Kidney capillary endothelial cell (primary cell): ENCODE data around the gene ZC3H7B.

ENCODE experiments used
- DNase-seq: peaks from one replicate; pipeline ENCODE4 v3.0.0-alpha.2; 2018; ENCODE audit warnings: low spot score

Gene ZC3H7B

DNA sequence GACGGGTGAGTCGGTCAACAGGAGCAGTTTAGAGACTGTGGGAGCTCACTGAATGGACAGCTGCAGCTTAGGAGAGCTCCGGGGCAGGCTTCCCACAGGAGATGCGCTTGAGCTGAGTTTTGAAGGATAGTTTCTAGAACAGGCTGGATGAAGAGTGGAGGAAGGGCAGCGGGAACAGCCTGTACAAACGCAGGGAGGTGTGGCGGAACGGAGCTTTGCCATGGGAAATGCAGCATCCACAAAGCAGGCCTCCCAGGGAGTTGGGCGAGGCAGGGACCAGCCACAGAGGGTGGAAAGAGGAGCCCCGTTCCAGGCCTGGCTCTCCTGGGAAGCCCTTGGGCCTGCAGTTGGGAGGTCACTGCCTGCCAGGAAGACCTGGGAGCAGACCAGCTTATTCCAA, 53.7 kb downstream of the ZC3H7B start:
- no peak for DNase-seq

- no peak for DNase-seq
These were observed 54.6 kb downstream of the ZC3H7B start for GRCh38 chr22:41355895-41356294.

DNA sequence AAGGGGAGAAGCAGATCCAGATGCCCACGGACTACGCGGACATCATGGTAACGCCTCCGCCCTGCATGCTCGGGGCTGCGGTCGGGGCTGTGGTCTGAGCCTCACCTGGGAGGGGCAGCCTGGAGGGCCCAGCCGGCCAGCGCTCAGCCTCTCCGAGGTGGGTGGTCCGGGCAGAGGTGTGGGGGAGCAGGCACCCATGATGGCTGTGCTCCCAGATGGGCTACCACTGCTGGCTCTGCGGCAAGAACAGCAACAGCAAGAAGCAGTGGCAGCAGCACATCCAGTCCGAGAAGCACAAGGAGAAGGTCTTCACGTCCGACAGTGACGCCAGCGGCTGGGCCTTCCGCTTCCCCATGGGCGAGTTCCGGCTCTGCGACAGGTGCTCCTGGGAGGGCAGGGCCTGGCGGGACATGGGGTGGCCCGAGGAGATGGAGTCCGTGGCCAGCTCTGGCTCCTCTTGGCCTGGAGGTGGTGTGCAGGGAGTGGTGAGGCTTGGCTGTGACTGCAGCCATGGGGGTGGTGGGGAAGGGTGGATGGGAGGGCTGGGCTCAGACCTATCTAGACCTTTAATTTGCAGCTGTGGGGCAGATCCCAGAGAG, 55.2 kb downstream of the ZC3H7B start:
- DNase-seq = no peak

GRCh38 chr22:41357191-41357590, 55.9 kb downstream of the ZC3H7B start:
- DNase-seq = no peak

DNA sequence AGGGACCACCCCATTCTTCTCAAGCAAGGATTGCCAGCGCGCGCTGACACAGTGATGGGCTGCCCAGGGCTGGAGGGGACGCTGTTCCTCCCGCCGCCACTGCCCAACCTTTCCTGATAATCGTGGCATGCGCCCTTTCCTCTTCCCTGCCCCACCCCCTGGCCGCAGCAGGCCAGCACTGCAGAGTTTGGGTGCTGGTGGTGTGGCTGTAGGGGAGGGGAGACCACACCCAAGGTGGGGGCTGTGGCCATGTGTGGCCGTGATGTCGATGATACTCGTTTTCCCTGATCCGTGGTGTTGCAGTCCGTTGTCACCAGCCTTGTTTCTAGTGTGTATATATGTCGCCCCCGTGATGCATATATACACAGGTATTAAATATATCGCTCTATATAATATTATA, 57.6 kb downstream of the ZC3H7B start:
- no peak for DNase-seq

GRCh38 chr22:41359376-41359775, 58.1 kb downstream of the ZC3H7B start:
- no peak for DNase-seq

DNA sequence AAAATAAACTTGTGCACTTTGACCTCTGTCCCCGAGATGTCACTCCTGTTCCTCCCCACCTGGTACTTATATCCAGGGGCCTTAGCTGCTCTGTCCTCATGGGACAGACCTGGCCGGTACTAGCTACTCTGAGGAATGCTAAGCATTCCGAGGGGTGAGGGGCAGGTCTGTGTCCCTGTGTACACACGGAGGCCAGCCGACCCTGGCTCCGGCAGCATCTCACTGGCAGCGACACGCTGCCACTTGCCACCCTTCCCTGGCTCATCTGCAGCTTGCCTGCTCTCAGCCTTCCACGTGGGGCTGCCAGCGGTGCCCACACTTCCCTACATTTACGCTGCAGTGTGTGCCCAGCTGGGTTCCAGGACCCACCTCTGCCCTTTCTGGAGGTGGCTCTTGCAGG, 58.8 kb downstream of the ZC3H7B start:
- no peak for DNase-seq

- no peak for DNase-seq
These were observed 60.5 kb downstream of the ZC3H7B start for GRCh38 chr22:41361716-41362310.

DNA sequence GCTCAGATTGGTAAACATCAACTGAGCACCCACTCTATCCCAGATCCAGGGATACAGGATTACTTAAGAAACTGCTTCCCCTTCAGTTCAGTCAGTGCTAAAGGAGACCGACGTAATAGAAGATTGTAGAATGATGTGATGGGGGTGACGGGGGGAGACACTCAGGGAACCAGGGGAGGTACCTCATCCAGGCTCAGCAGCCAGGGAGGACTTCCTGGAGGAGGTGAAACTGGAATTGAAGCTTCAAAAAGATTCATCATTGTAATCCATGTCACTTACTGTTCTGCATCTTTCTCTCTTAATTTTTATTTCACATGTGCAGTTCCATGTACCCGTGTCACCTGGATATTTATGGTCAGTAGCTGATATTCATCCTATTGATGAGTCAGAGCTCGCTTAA, 61.3 kb downstream of the ZC3H7B start:
- no peak for DNase-seq

- DNase-seq = no peak
These were observed 62.9 kb downstream of the ZC3H7B start for GRCh38 chr22:41364233-41364632.

DNA sequence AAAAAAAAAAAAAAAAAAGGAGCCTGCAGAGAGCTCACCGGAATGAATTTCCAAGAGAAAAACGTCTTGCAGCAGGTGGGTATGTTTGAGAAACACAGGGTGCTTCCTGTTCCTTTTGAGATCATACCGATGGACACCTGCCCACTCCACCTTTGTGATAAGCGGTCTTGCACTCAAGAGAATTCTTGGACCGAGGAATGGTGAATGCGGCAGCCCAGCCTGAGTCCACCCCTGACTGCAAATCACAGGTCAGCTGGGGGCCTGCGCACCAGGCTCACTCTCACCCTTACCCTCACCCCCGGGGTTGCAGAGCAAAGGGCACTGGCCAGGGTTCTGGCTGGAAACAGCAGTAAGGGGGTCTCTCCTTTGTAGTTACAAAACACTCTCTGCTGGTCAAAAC, 63.6 kb downstream of the ZC3H7B start:
- no peak for DNase-seq

GRCh38 chr22:41365425-41365824, 64.1 kb downstream of the ZC3H7B start:
- DNase-seq = no peak

DNA sequence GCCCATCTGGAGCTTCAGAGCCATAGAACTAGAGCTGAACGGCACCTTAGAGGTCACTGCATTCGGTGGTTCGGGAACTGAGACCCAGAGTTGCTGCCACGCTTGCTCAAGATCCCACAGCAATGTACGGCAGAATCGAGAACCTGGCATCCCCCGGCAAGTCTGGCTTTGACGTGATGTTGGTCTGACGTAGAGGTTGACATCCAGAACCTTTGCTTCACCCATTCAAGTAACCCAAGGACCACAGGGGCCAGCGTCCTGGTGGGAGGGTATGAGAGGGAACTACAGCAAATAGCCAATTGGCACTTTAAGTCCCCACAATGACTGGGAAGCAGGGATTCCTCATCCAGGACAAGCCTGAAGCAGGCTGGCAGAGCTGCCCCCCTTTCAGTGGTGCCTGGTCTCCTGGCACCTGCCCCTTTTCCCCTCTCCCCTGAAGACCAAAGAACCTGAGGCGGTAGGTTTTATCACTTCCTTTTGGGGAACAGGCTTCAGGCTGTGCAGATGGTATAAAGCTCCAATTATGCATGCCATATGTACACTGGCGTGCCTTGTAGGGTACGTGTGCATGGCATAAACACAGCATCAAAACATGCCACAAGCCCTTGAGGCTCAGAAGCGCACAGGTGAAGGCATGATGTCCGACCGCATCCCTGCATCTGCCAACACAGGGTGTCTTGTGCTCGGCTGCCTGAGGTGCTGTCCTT, 65.2 kb downstream of the ZC3H7B start:
- DNase-seq = no peak

- DNase-seq = peak; percentile 80
These were observed 65.8 kb downstream of the ZC3H7B start for GRCh38 chr22:41367039-41367679.

DNA sequence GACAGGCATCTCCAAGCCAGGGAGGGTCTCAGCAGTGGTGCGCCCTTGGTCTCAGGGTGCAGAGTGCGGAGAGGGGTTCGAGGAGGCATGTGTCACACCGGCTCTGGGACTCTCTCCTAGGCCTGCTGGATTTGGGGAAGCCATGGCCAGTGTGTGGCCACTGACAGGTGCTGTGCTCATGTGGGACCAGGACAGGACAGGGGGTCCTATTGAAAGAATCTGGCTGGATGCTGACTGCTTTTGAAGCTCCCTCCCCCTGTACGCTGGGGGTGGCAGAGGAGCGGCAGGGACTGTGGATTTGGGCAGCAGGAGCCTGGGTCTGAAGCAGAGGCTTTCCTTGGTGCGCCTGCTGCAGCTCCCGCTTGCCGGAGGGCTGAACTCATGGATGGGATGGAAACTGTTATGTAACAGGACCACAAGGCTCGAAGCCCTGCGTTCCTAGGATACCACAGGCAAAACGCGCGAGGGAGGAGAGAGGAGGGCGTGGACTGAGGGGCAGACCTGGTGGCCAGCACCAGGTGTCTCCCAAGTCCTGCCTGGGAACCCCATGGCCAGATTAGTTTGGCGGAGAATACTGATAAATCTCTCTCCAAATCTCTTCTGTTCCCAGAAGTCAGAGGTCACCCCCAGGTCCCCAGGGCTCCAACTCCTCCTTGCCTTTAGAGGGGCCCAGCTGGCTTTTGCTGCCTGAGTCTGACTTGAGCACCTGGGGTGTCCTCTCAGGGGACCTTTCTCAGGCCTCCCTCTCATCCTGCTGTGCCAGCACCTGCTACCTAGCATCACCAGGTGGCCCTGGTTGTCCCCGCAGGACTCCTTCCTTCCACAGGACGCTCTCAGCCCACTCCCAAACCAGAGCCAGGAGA, 66.6 kb downstream of the ZC3H7B start:
- DNase-seq = no peak

DNA sequence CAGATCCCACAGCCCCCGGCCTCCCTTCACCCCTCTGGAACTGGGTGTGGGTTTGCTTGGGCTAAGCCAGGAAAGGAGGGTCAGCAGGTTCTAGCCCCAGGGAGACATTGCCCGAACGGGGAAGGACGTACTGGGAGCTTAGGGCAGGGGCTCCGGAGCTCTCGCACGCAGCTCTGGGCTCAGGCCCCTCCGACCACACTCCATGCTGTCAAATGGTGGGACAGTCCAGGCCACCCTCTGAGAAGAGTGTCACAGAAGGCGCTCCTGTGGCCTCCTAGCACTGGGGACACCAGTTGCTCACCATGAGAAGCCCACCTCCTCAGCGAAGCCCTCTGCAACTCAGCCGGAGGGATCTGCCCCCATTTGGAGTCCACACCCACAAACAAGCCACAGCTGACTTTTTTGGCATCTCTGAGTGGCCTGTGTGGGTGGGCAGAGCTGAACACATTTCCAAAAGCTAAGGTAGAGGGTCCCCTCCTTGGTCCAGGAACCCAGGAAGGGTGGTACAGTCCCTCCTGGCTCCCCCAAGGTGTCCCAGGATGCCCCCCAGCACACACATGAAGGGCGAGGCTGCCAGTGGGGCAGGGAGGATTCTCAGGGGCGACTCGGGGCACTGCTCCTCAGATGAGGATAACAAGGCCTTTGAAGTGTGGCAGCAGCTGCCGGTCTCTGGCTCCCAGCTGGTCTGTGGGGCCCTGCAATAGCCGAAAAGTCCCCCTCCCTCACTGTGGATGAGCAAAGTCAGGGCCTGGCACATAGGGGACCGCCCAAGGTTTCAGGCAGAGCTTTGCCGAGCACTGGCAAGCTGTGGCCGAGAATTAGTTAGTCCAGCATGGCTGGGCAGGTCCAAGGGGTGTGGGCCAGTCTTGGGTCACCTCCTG, 67.5 kb downstream of the ZC3H7B start:
- no peak for DNase-seq

DNA sequence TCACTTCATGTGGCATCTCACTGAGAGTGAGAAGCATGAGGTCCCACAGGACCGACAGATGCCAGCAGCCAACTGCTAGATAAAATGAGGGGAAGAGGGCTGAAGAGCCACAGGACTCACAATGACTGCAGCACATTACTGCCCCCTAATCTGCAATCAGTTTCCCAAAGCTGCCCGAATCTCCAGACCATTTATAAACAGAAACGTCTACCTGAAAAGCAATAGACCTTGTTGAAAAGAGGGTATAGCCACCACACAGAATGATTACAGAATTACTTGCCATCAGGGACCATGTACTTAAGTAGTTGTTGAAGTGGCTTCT, 68.1 kb downstream of the ZC3H7B start:
- DNase-seq = no peak

- no peak for DNase-seq
These were observed 68.5 kb downstream of the ZC3H7B start for GRCh38 chr22:41369837-41370236.

DNA sequence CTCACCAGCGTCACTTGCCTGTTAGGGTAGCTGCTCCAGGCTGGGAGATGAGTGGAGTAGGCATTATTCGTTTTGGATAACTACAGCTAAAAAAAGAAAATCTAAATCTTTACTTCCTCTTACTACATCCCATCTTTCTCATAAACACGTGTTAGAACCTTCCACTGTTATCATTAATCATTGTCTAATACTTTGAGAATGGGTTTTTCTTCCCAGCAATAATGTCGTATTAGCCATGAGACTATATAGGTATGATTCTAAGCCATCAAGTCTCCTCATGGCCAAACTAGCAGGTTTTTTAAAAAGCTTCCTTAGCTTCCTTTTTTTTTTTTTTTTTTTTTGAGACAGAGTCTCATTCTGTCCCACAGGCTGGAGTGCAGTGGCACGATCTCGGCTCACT, 76.5 kb downstream of the ZC3H7B start:
- no peak for DNase-seq

GRCh38 chr22:41380993-41381328, 79.6 kb downstream of the ZC3H7B start:
- peak; percentile 25 for DNase-seq

- peak; percentile 97 for DNase-seq
These were observed 80.2 kb downstream of the ZC3H7B start, which contains the start of gene TEF for GRCh38 chr22:41381329-41382097. TEF (plus strand) TSS chr22:41381942; CDS start chr22:41382045, 103 bp downstream.
